Tibial nerve (tissue), 4 donors: ENCODE measurements around the gene CLK1. TPM values are rescaled to one million over a fixed set of nuclear protein-coding genes. Genes with fewer than 3 reads are reported as not detected.

Source experiments
- DNase-seq, 2 donors: peaks; one replicate each; pipeline ENCODE4 v3.0.0-alpha.2; 2019; ENCODE audit warnings: low spot score in 2 of 2
- H3K27ac ChIP-seq, 4 donors: fragments of 200-600 bp; sonication (generic) in 3 of 4; one replicate each; pipeline ENCODE4 v1.5.1; 2017 to 2019; ENCODE audit warnings: mild to moderate bottlenecking in 1 of 4
- H3K27me3 ChIP-seq, 2 donors: fragments of 200-600 bp; sonication (generic) in 1 of 2; one replicate each; pipeline versions ENCODE4 v1.5.1 to v1.6.0; 2017 to 2019
- H3K36me3 ChIP-seq, 3 donors: fragments of 200-600 bp; sonication (generic); one replicate each; pipeline ENCODE4 v1.5.1; 2018 to 2019
- H3K4me1 ChIP-seq, 4 donors: fragments of 200-600 bp; sonication (generic) in 3 of 4; one replicate each; pipeline ENCODE4 v1.5.1; 2017 to 2019
- H3K4me3 ChIP-seq, 4 donors: fragments of 200-600 bp; sonication (generic) in 3 of 4; one replicate each; pipeline ENCODE4 v1.5.1; 2017 to 2019; ENCODE audit warnings: mild to moderate bottlenecking in 1 of 4, moderate library complexity in 1 of 4
- H3K9me3 ChIP-seq, 4 donors: fragments of 200-600 bp; sonication (generic) in 3 of 4; one replicate each; pipeline ENCODE4 v1.5.1; 2017 to 2019
- CTCF ChIP-seq, 5 experiments: fragments of 200-600 bp in 3 of 5; fragments of 450-650 bp in 2 of 5; sonication (generic) in 3 of 5; IDR thresholded peaks; one replicate each; pipeline ENCODE4 v1.5.1; 2016 to 2019; ENCODE audit warnings: antibody characterized with exemption in 5 of 5, mild to moderate bottlenecking in 3 of 5, moderate library complexity in 2 of 5
- EP300 ChIP-seq, 2 donors: sonication (generic); formaldehyde crosslinking; IDR thresholded peaks; one replicate each; pipeline ENCODE4 v1.6.1; 2017; ENCODE audit warnings: antibody characterized with exemption in 2 of 2, mild to moderate bottlenecking in 1 of 2
- POLR2A ChIP-seq, 2 donors: fragments of 450-650 bp; IDR thresholded peaks; one replicate each; pipeline ENCODE4 v1.6.1; 2017; ENCODE audit warnings: antibody characterized with exemption in 2 of 2, mild to moderate bottlenecking in 2 of 2, moderate library complexity in 2 of 2
- WGBS, 2 donors: methylation state at CpG; one replicate each; pipeline ENCODE4 v1.1.5; 2018; 5-methylcytosine and 5-hydroxymethylcytosine counted together
- total RNA-seq, 4 donors: library from RNA; depleted of rRNA; stranded (reverse); fragments of >200 nt; gene quantifications; one replicate each; pipeline ENCODE4 v1.1.0, GENCODE V29; 2016

Gene CLK1
- total RNA-seq, 4 donors from 2014 or later, result 141 to 336 (median 261) TPM

GRCh38 chr2:200851398-200852248 lies 12.8 kb downstream of the CLK1 start:
- peaks cover 0 to 13% (median 0%) of the 10 kb centered on the region in 4 donors for H3K4me1 ChIP-seq
- TF ChIP-seq EP300 (IDR thresholded peaks at IDR 0.05), result no peak
- no peak for TF ChIP-seq POLR2A (IDR thresholded peaks at IDR 0.05)
- TF ChIP-seq CTCF (IDR thresholded peaks at IDR 0.05), result no peak
- 95 to 98% methylated on average over 6 of the region's 6 CpGs for WGBS, 2 donors
- no peaks in the 10 kb centered on the region for H3K27me3 ChIP-seq
- no peak overlapping the region for H3K27ac ChIP-seq
- no peak for DNase-seq
- H3K9me3 ChIP-seq, result no peaks in the 10 kb centered on the region
- H3K36me3 ChIP-seq, result peaks cover 10 to 66% (median 44%) of the 10 kb centered on the region in 3 donors
- no peak overlapping the region for H3K4me3 ChIP-seq

- no peak overlapping the region for H3K4me3 ChIP-seq
- no peak for TF ChIP-seq CTCF (IDR thresholded peaks at IDR 0.05)
- no peaks in the 10 kb centered on the region for H3K27me3 ChIP-seq
- WGBS, 2 donors, result 84 to 87% methylated on average over 14 of the region's 14 CpGs
- DNase-seq, result no peak
- H3K27ac ChIP-seq, result no peak overlapping the region
- peaks cover 0 to 3% (median 0%) of the 10 kb centered on the region in 4 donors for H3K4me1 ChIP-seq
- H3K36me3 ChIP-seq, result peaks cover 10 to 56% (median 36%) of the 10 kb centered on the region in 3 donors
- H3K9me3 ChIP-seq, result no peaks in the 10 kb centered on the region
These were observed 13.8 kb downstream of the CLK1 start for GRCh38 chr2:200850512-200851256.

GRCh38 chr2:200847939-200848338 lies 16.5 kb downstream of the CLK1 start:
- Histone ChIP-seq H3K27ac (no peak overlapping the region), H3K4me3 (no peak overlapping the region), H3K4me1 (no peaks in the 10 kb centered on the region), H3K9me3 (no peaks in the 10 kb centered on the region), H3K36me3 (peaks cover 10 to 29% (median 11%) of the 10 kb centered on the region in 3 donors), H3K27me3 (no peaks in the 10 kb centered on the region)
- WGBS, 2 donors, result 79 to 88% methylated on average over 4 of the region's 4 CpGs
- no peak for TF ChIP-seq POLR2A (IDR thresholded peaks at IDR 0.05)
- TF ChIP-seq EP300 (IDR thresholded peaks at IDR 0.05), result no peak
- TF ChIP-seq CTCF (IDR thresholded peaks at IDR 0.05), result no peak
- no peak for DNase-seq

GRCh38 chr2:200847269-200847668 lies 17.2 kb downstream of the CLK1 start:
- no peaks in the 10 kb centered on the region for H3K9me3 ChIP-seq
- no peak overlapping the region for H3K27ac ChIP-seq
- no peak for DNase-seq
- TF ChIP-seq CTCF (IDR thresholded peaks at IDR 0.05), result no peak
- no peak for TF ChIP-seq EP300 (IDR thresholded peaks at IDR 0.05)
- TF ChIP-seq POLR2A (IDR thresholded peaks at IDR 0.05), result no peak
- H3K27me3 ChIP-seq, result no peaks in the 10 kb centered on the region
- H3K4me1 ChIP-seq, result no peaks in the 10 kb centered on the region
- no peak overlapping the region for H3K4me3 ChIP-seq
- H3K36me3 ChIP-seq, result peaks cover 4 to 22% (median 9%) of the 10 kb centered on the region in 3 donors
